Memory B cell (primary cell): ENCODE measurements around the gene DDIAS.
"Not testable (repeated sequence)": the region's sequence is repeated elsewhere in the genome, so short reads cannot be mapped to it uniquely, and the experiment has no call there.

Experiments used
- ATAC-seq: fragments of 150-1000 bp; cut with Tn5 transposase; 2 replicates; pipeline ENCODE4 v1.10.0; 2021; ENCODE audit warnings: low read depth, mild to moderate bottlenecking, moderate library complexity
- DNase-seq, 2 donors: peaks; one replicate each; pipeline ENCODE4 v3.0.0; 2022; ENCODE audit warnings: low spot score in 2 of 2
- H3K27ac Mint-ChIP-seq: one replicate; pipeline ENCODE4 v1.8.0; 2022; ENCODE audit warnings: mild to moderate bottlenecking, moderate library complexity, mixed read lengths
- H3K27me3 Mint-ChIP-seq: one replicate; pipeline ENCODE4 v1.8.0; 2022; ENCODE audit warnings: mixed read lengths
- H3K36me3 Mint-ChIP-seq: one replicate; pipeline ENCODE4 v1.8.0; 2022; ENCODE audit warnings: mild to moderate bottlenecking, mixed read lengths
- H3K4me1 Mint-ChIP-seq: one replicate; pipeline ENCODE4 v1.8.0; 2022; ENCODE audit warnings: mixed read lengths
- H3K4me3 Mint-ChIP-seq: one replicate; pipeline ENCODE4 v1.8.0; 2022; ENCODE audit warnings: mild to moderate bottlenecking, moderate library complexity, mixed read lengths
- H3K9me3 Mint-ChIP-seq: one replicate; pipeline ENCODE4 v1.8.0; 2022; ENCODE audit warnings: mixed read lengths

Gene DDIAS

GRCh38 chr11:82950502-82950901, 49.0 kb downstream of the DDIAS start:
- ATAC-seq, H3K4me3 Mint-ChIP-seq, H3K27ac Mint-ChIP-seq, H3K27me3 Mint-ChIP-seq, DNase-seq: not testable (repeated sequence)
- H3K9me3 Mint-ChIP-seq = peaks cover 19% of the 10 kb centered on the region
- peaks cover 21% of the 10 kb centered on the region for H3K36me3 Mint-ChIP-seq
- peaks cover 23% of the 10 kb centered on the region for H3K4me1 Mint-ChIP-seq

- peaks cover 41% of the 10 kb centered on the region for H3K4me1 Mint-ChIP-seq
- H3K9me3 Mint-ChIP-seq = peaks cover 23% of the 10 kb centered on the region
These were observed 54.4 kb downstream of the DDIAS start for GRCh38 chr11:82955736-82956453.

DNA sequence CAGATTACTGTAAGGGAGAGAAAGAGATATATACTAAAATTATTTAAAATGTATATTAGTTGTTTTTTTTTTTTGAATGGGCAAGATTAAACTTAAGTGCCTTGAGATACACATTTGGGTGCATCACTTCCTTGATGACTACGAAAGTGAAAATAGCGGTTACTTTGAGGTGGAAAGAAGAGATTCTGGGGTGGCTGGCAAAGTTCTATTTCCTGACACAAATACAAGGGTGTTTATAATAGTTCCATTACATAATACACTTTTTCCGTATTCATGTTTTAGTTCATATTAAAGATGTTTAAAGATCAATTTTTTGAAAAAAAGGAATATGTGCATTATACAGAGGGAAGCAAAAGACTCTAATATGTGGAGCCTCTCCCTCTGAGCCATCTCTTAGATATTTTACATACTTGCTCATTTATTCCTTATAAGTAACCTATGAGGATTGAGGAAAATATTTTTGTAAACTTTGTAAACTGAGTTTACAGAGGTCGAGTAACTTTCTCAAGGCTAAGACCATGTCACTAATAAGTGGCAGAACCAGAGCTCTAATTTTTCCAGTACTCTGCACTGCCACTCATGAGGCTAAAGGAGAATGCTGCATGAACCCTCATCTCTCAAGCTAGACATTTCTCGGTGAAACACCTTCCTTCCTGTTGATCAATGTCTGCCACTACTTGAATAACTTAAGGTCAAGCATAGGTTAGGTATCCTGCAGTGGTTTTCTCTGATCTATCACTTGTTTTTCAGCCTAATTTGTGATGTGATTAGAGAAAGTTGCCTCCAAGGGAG, 58.6 kb downstream of the DDIAS start:
- peak overlapping the region; percentile 75 for H3K4me3 Mint-ChIP-seq
- peaks cover 27% of the 10 kb centered on the region for H3K4me1 Mint-ChIP-seq
- H3K36me3 Mint-ChIP-seq = peaks cover 12% of the 10 kb centered on the region
- peak overlapping the region; percentile 92 for H3K27ac Mint-ChIP-seq
- ATAC-seq (peak; percentile 90), DNase-seq (peak in 1 of 2 donors; percentile 20)
- no peaks in the 10 kb centered on the region for H3K27me3 Mint-ChIP-seq
- H3K9me3 Mint-ChIP-seq = peaks cover 9% of the 10 kb centered on the region

More at GRCh38 chr11:82955736-82956453, 54.4 kb downstream of the DDIAS start:
- H3K27me3 Mint-ChIP-seq = not testable (repeated sequence)
- H3K36me3 Mint-ChIP-seq = peaks cover 26% of the 10 kb centered on the region
- ATAC-seq (peak; percentile 50), DNase-seq (peak; percentile 20 to 32)
- peak overlapping the region; percentile 39 for H3K4me3 Mint-ChIP-seq
- peak overlapping the region; percentile 87 for H3K27ac Mint-ChIP-seq

DNA sequence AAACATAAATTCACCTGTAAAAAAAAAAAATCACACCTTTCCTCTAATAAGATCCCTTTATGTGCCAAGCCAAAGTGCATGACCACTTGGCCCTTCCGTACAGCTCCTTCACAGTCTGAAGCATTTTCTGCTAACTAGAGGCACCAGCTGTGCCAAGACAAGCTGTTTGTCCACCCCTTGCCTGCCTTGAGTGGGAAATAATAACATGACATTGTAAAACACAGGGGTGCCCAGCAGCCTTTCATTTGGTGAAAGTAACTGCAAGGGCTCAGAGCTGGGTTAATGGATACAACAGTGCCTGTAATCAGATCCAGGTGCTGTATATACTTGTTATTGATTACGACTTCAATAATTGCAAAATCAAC, 59.2 kb downstream of the DDIAS start:
- Mint-ChIP-seq H3K36me3 (peaks cover 10% of the 10 kb centered on the region), H3K4me1 (peaks cover 24% of the 10 kb centered on the region), H3K4me3 (peak overlapping the region; percentile 75), H3K9me3 (peaks cover 6% of the 10 kb centered on the region), H3K27ac (peak overlapping the region; percentile 92), H3K27me3 (no peaks in the 10 kb centered on the region)
- no peak for ATAC-seq
- no peak for DNase-seq

DNA sequence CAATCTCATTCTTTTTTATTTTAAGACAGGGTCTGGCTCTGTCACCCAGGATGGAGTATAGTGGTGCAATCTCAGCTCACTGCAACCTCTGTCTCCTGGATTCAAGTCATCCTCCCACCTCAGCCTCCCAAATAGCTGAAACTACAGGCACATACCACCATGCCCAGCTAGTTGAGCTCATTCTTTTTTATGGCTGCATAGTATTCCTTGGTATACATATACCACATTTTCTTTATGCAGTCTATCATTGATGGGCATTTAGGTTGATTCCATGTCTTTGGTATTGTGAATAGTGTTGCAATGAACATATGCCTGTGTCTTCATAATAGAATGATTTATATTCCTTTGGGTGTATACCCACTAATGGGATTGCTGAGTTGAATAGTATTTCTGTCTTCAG, 60.5 kb downstream of the DDIAS start:
- ATAC-seq, H3K27ac Mint-ChIP-seq, H3K27me3 Mint-ChIP-seq, DNase-seq, H3K4me3 Mint-ChIP-seq, H3K9me3 Mint-ChIP-seq: not testable (repeated sequence)
- peaks cover 10% of the 10 kb centered on the region for H3K36me3 Mint-ChIP-seq
- H3K4me1 Mint-ChIP-seq = peaks cover 17% of the 10 kb centered on the region

- peaks cover 2% of the 10 kb centered on the region for H3K9me3 Mint-ChIP-seq
- H3K27ac Mint-ChIP-seq = no peak overlapping the region
- no peak overlapping the region for H3K4me3 Mint-ChIP-seq
- no peak for ATAC-seq
- peaks cover 5% of the 10 kb centered on the region for H3K36me3 Mint-ChIP-seq
- no peak for DNase-seq
- no peaks in the 10 kb centered on the region for H3K27me3 Mint-ChIP-seq
- peaks cover 18% of the 10 kb centered on the region for H3K4me1 Mint-ChIP-seq
These were observed 65.8 kb downstream of the DDIAS start for GRCh38 chr11:82967381-82967780.

- DNase-seq = no peak
- Mint-ChIP-seq H3K9me3 (no peaks in the 10 kb centered on the region), H3K36me3 (peaks cover 2% of the 10 kb centered on the region), H3K4me1 (peaks cover 22% of the 10 kb centered on the region), H3K27ac (peak overlapping the region; percentile 18), H3K27me3 (no peaks in the 10 kb centered on the region), H3K4me3 (peak overlapping the region; percentile 33)
- ATAC-seq = peak; percentile 73
These were observed 68.3 kb downstream of the DDIAS start for GRCh38 chr11:82969811-82970210.

- ATAC-seq = not testable (repeated sequence)
- Mint-ChIP-seq H3K4me3 (peak overlapping the region; percentile 84), H3K4me1 (peaks cover 22% of the 10 kb centered on the region)
These were observed 69.1 kb downstream of the DDIAS start for GRCh38 chr11:82970507-82971083.

DNA sequence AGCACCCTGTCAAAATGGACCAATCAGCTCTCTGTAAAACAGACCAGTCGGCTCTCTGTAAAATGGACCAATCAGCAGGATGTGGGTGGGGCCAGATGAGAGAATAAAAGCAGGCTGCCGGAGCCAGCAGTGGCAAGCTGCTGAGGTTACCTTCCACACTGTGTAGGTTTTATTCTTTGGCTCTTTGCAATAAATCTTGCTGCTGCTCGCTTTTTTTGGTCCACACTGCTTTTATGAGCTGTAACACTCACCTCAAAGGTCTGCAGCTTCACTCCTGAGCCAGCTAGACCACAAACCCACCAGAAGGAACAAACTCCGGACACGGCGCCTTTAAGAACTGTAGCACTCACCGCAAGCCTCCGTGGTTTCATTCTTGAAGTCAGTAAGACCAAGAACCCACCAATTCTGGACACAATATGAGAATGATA, 70.0 kb downstream of the DDIAS start:
- Mint-ChIP-seq H3K4me3 (peak overlapping the region; percentile 84), H3K4me1 (peaks cover 29% of the 10 kb centered on the region), H3K27ac (peak overlapping the region; percentile 72)
- DNase-seq, H3K27me3 Mint-ChIP-seq, H3K36me3 Mint-ChIP-seq, H3K9me3 Mint-ChIP-seq: not testable (repeated sequence)
- ATAC-seq = peak; percentile 58

More at GRCh38 chr11:82970507-82971083, 69.1 kb downstream of the DDIAS start:
- H3K27me3 Mint-ChIP-seq, H3K27ac Mint-ChIP-seq, H3K9me3 Mint-ChIP-seq, H3K36me3 Mint-ChIP-seq, DNase-seq: not testable (repeated sequence)

DNA sequence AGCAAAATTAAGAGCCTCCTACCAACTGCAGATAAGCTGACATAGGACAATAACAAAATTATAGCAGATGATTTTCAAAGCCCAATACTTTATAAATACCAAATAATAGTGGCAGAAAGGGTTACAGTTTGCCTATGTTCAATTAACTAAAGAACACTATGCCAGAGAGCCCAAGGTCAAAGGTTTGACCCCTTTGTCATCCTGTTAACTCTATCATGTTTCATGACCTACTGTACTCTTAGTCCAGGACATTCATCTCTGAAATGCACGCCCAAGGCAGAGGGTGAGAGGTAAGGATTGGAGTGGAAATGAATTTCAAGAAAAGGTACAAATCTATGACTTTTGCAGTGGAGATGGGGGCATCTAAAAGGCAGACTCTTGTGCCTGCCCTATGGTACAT, 70.6 kb downstream of the DDIAS start:
- ATAC-seq (no peak), DNase-seq (no peak)
- peaks cover 33% of the 10 kb centered on the region for H3K4me1 Mint-ChIP-seq
- H3K36me3 Mint-ChIP-seq = no peaks in the 10 kb centered on the region
- H3K27me3 Mint-ChIP-seq = no peaks in the 10 kb centered on the region
- H3K4me3 Mint-ChIP-seq = peak overlapping the region; percentile 84
- peak overlapping the region; percentile 72 for H3K27ac Mint-ChIP-seq
- no peaks in the 10 kb centered on the region for H3K9me3 Mint-ChIP-seq

GRCh38 chr11:82974135-82974534, 72.6 kb downstream of the DDIAS start:
- Mint-ChIP-seq H3K9me3 (no peaks in the 10 kb centered on the region), H3K27ac (peak overlapping the region; percentile 17), H3K4me3 (no peak overlapping the region), H3K4me1 (peaks cover 36% of the 10 kb centered on the region), H3K27me3 (no peaks in the 10 kb centered on the region), H3K36me3 (peaks cover 7% of the 10 kb centered on the region)
- no peak for ATAC-seq
- no peak for DNase-seq

DNA sequence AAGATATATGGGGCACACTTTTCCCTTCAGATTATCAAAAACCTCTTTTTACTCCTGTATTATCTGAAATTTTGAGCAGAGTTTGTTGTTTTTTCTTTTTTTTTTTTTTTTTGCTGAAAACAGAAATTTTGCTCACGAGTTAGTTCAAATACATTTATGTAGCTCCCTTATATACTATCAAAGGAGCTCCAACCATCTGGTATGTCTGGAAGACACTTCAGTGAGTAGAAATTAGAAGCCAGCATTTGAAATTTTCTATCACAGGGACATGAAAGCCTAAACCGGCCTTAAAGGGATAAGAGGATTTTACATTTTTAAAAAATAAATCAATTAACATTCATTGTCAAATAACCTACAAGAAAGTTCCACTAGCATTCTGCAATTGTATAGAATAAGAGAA, 73.3 kb downstream of the DDIAS start:
- peaks cover 33% of the 10 kb centered on the region for H3K4me1 Mint-ChIP-seq
- no peak for ATAC-seq
- H3K27ac Mint-ChIP-seq = no peak overlapping the region
- no peak for DNase-seq
- no peaks in the 10 kb centered on the region for H3K9me3 Mint-ChIP-seq
- peaks cover 9% of the 10 kb centered on the region for H3K36me3 Mint-ChIP-seq
- H3K4me3 Mint-ChIP-seq = no peak overlapping the region
- H3K27me3 Mint-ChIP-seq = no peaks in the 10 kb centered on the region

GRCh38 chr11:82975882-82976281, 74.3 kb downstream of the DDIAS start:
- ATAC-seq (no peak), DNase-seq (no peak)
- no peaks in the 10 kb centered on the region for H3K9me3 Mint-ChIP-seq
- H3K27me3 Mint-ChIP-seq = no peaks in the 10 kb centered on the region
- H3K36me3 Mint-ChIP-seq = peaks cover 11% of the 10 kb centered on the region
- H3K27ac Mint-ChIP-seq = peak overlapping the region; percentile 69
- H3K4me3 Mint-ChIP-seq = no peak overlapping the region
- peaks cover 33% of the 10 kb centered on the region for H3K4me1 Mint-ChIP-seq

GRCh38 chr11:82976786-82977185, 75.2 kb downstream of the DDIAS start:
- Mint-ChIP-seq H3K4me1 (peaks cover 31% of the 10 kb centered on the region), H3K9me3 (no peaks in the 10 kb centered on the region), H3K36me3 (peaks cover 17% of the 10 kb centered on the region), H3K27ac (peak overlapping the region; percentile 69), H3K27me3 (no peaks in the 10 kb centered on the region), H3K4me3 (no peak overlapping the region)
- ATAC-seq (no peak), DNase-seq (no peak)
